Left lung (tissue), 10 donors: ENCODE measurements around the gene ORAI3. TPM values are rescaled to one million over a fixed set of nuclear protein-coding genes. Genes with fewer than 3 reads are reported as not detected.
"Not testable (repeated sequence)": the region's sequence is repeated elsewhere in the genome, so short reads cannot be mapped to it uniquely, and the experiment has no call there.

Experiments used
- ATAC-seq: fragments of 200-7000 bp; cut with Tn5 transposase; one replicate; pipeline ENCODE4 v1.9.1; 2020; ENCODE audit warnings: moderate library complexity
- DNase-seq, 4 donors: peaks; one replicate each; pipeline ENCODE4 v3.0.0-alpha.2; 2013 to 2020
- H3K27ac ChIP-seq, 2 donors: fragments of 200-600 bp; sonication (generic) in 1 of 2; one replicate each; pipeline versions ENCODE4 v1.5.0 to v1.8.0; 2020 to 2021
- H3K27me3 ChIP-seq, 2 donors: fragments of 200-600 bp; sonication (generic) in 1 of 2; one replicate each; pipeline versions ENCODE4 v1.5.0 to v1.8.0; 2020 to 2021
- H3K36me3 ChIP-seq, 2 donors: fragments of 200-600 bp; sonication (generic) in 1 of 2; one replicate each; pipeline versions ENCODE4 v1.5.0 to v1.8.0; 2020 to 2021
- H3K4me1 ChIP-seq, 2 donors: fragments of 200-600 bp; one replicate each; pipeline ENCODE4 v1.8.0; 2021
- H3K4me3 ChIP-seq, 2 donors: fragments of 200-600 bp; sonication (generic) in 1 of 2; one replicate each; pipeline versions ENCODE4 v1.5.0 to v1.8.0; 2020 to 2021; ENCODE audit warnings: mild to moderate bottlenecking in 1 of 2
- H3K9me3 ChIP-seq, 2 donors: fragments of 200-600 bp; sonication (generic) in 1 of 2; one replicate each; pipeline versions ENCODE4 v1.5.0 to v1.8.0; 2020 to 2021
- CTCF ChIP-seq, 2 donors: fragments of 200-600 bp; sonication (generic) in 1 of 2; IDR thresholded peaks; one replicate each; pipeline versions ENCODE4 v1.5.0 to v1.8.0; 2021; ENCODE audit warnings: antibody characterized with exemption in 2 of 2
- intact Hi-C, 2 donors: fragments of 100-400 bp; cut with DNase I; formaldehyde crosslinking; loops; one replicate each; pipeline versions ENCODE4 v1.11.2 to v1.14.2; 2022
- polyA plus RNA-seq, 6 donors: library from polyadenylated mRNA; unstranded; fragments of 120-200 nt; gene quantifications; one replicate each; pipeline ENCODE4 v1.2.1, GENCODE V29; 2013; ENCODE audit not compliant: insufficient read length in 6 of 6
- total RNA-seq, 2 donors: library from RNA; stranded (reverse); fragmentation: NEBNext Ultra II Directional; extraction: Animal tissue kit (Norgen Biotek cat#: 25700); gene quantifications; one replicate each; pipeline ENCODE4 v1.2.1, GENCODE V29; 2021
- donor health status: DM: no; HTN: yes; CAD: no.
- donor health status: DM: no; HTN: no; CAD: no.

The ORAI3 gene
- total and polyA plus RNA-seq, 8 donors: 16.9 to 23.2 (median 18.9) TPM

- intact Hi-C loops: no loop called here
- Histone ChIP-seq H3K4me1 (peaks cover 4 to 26% of the 10 kb centered on the region in 2 donors), H3K4me3 (no peak overlapping the region), H3K9me3 (no peaks in the 10 kb centered on the region), H3K27ac (no peak overlapping the region), H3K27me3 (no peaks in the 10 kb centered on the region), H3K36me3 (peaks cover 0 to 34% of the 10 kb centered on the region in 2 donors)
- DNase-seq: no peak
- TF ChIP-seq CTCF (IDR thresholded peaks at IDR 0.05): no peak
- no peak for ATAC-seq
Measured at GRCh38 chr16:30937692-30938091, 11.2 kb upstream of the ORAI3 start.

- Histone ChIP-seq H3K4me1 (peaks cover 4 to 27% of the 10 kb centered on the region in 2 donors), H3K36me3 (peaks cover 0 to 26% of the 10 kb centered on the region in 2 donors)
- H3K4me3 ChIP-seq, H3K27ac ChIP-seq, DNase-seq, ATAC-seq, H3K27me3 ChIP-seq, intact Hi-C loops, H3K9me3 ChIP-seq: not testable (repeated sequence)
Measured at GRCh38 chr16:30939571-30939970, 9.3 kb upstream of the ORAI3 start.

GRCh38 chr16:30941600-30942425 is 7.1 kb upstream of the ORAI3 start:
- TF ChIP-seq CTCF (IDR thresholded peaks at IDR 0.05): peak; percentile 83 to 93
- H3K27ac ChIP-seq: peak overlapping the region in 1 of 2 donors; percentile 46
- H3K4me3 ChIP-seq: no peak overlapping the region
- H3K27me3 ChIP-seq: no peaks in the 10 kb centered on the region
- no peaks in the 10 kb centered on the region for H3K9me3 ChIP-seq
- intact Hi-C loops: no loop called here
- H3K36me3 ChIP-seq: peaks cover 0 to 43% of the 10 kb centered on the region in 2 donors
- H3K4me1 ChIP-seq: peaks cover 4 to 27% of the 10 kb centered on the region in 2 donors
- DNase-seq (peak in 3 of 4 donors; percentile 70 to 94 (median 84)), ATAC-seq (peak; percentile 98)

- H3K4me3 ChIP-seq: no peak overlapping the region
- intact Hi-C loops: no loop called here
Measured at GRCh38 chr16:30942426-30942806, 6.5 kb upstream of the ORAI3 start.

GRCh38 chr16:30944352-30944751 is 4.5 kb upstream of the ORAI3 start:
- Histone ChIP-seq H3K4me1 (peaks cover 4 to 21% of the 10 kb centered on the region in 2 donors), H3K9me3 (no peaks in the 10 kb centered on the region), H3K27ac (no peak overlapping the region), H3K4me3 (no peak overlapping the region), H3K36me3 (peaks cover 0 to 38% of the 10 kb centered on the region in 2 donors), H3K27me3 (no peaks in the 10 kb centered on the region)
- no peak for TF ChIP-seq CTCF (IDR thresholded peaks at IDR 0.05)
- DNase-seq (no peak), ATAC-seq (no peak)
- intact Hi-C loops: no loop called here

More at GRCh38 chr16:30942426-30942806, 6.5 kb upstream of the ORAI3 start:
- peaks cover 0 to 43% of the 10 kb centered on the region in 2 donors for H3K36me3 ChIP-seq
- no peaks in the 10 kb centered on the region for H3K9me3 ChIP-seq
- ATAC-seq (peak; percentile 6), DNase-seq (no peak)
- H3K27me3 ChIP-seq: no peaks in the 10 kb centered on the region
- H3K27ac ChIP-seq: peak overlapping the region in 1 of 2 donors; percentile 46
- peaks cover 4 to 25% of the 10 kb centered on the region in 2 donors for H3K4me1 ChIP-seq
- no peak for TF ChIP-seq CTCF (IDR thresholded peaks at IDR 0.05)
